NOMO-1 treated with dmso at 0.1 percent for 144 hours (cell line): ENCODE data around the gene ZNF213.
"Not testable (repeated sequence)": the region's sequence is repeated elsewhere in the genome, so short reads cannot be mapped to it uniquely, and the experiment has no call there.

ENCODE experiments used
- DNase-seq: peaks from one replicate; lab custom pipeline; 2025; ENCODE audit not compliant: unreplicated experiment; lab: John Stamatoyannopoulos, UW

The ZNF213 gene

DNA sequence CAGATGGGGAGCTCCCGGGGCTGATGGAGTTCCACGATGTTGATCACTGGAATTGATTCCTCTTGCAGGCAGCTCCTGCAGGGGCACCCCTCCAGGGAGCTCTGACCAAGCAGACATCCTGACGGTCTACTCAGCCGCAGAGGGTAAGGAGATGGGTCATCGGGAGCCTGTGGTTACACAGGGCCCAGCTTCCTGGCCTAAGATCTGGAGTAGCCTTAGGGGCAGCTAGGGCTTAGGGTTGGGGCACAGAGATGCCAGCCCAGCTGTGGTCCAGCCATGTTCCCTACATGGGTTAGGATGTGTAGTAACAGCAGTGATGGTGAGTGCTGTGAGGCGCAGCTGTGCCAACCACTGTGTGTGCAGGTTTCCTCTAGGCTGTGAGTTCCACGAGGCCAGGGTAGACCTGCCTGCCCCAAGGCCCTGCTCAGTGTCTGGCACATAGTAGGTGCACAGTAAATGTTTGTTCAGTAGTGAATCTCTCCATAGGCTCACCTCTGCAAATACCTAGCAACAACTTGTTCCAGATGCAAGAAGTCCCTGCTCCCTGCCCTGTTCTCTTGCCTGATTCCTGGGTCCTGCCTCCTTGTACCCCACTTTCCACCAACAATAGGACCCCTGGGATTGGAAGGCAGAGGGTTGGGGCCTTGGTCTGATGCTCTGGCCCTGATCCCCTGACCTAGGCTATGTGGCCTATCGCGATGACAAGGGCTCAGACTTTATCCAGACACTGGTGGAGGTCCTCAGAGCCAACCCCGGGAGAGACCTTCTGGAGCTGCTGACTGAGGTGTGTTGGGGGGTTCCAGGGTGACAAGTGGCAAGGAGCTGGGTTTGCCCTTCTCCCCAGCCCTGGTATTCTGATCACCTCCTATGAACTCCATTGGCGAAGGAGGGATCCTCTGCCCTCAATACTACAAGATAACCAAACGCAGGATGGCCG lies 13.7 kb downstream of the ZNF213 start:
- no peak for DNase-seq

DNA sequence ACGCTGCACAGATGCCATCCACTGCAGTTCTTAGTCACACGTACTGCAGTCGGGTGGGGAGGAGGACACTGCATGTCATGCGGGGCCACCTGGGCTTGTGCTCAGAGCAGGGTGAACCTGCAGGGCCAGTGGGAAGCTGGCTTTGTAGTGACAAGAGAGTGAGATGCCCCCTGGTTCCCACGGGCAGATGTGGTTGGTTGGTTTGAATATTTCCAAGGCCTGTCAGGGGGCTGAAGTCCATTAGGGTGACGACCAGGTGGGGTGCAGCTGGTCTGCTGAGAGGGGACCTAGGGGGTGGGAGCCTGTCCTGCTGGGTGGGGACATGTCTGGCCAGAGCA lies 14.3 kb downstream of the ZNF213 start:
- no peak for DNase-seq

DNA sequence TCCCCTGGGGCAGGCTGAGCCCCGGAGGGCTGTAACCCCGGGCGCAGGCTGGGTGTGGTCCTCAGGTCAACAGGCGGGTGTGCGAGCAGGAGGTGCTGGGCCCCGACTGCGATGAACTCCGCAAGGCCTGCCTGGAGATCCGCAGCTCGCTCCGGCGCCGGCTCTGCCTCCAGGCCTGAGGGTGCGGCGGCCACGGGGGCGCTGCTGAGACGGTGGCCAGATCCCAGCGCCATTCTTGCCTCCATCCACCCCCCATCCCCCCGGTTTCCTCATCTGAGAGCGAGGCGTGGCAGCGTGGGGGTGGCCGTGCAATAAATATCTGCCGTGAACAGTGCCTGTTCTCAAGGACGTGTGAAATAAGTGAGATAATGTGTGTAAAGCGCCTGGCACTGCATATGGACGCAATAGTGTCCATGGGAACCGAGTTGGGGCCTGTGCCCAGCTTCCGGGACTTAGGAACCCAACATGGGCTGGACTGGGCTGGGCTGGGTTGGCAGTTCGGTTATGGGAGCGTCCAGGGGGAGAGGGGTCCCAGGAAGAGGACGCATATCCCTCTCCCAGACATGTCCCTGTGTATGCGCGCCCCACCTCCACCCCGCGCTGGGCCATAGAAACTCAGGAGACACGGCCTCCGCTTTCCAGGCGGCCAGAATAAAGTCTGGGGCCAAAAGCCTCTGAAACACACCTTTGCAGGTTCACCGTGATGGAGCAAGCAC lies 15.0 kb downstream of the ZNF213 start:
- peak; percentile 65 for DNase-seq

DNA sequence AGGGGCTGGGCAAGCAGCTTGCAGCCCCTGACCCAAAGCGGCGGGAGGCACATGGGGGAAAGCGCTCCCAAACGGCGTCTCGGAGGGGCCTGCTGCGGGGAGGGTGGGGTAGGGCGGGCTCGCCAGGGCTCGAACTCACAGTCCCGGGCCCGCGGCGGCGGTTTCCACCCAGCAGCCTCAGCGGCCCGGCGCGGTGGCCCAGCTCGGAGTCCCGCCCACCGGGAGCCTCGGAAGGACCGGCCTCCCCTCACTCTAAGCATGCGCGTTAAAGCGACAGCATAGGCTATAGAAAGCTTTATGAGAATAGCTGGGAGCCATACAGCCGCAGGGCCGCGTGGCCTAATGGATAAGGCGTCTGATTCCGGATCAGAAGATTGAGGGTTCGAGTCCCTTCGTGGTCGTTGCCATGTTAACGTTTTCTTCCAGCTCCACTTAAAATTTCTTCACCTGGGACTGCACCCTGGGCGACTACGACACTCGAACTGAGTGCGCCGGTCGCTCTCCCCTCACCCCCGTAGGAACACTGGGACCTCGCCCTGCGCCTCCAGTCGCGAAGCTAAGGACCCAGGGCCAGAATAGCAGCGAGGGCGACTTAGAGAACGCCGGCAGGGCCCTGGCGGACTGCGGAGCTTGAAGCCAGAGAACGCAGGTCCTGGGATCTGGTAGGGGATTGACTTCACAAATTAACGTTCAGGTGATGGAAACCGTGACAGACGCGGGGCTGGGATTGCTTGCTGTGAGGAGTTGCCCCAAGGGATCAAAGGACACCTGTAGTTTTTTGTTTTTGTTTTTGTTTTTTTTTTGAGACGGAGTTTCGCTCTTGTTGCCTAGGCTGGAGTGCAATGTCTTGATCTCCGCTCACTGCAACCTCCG lies 15.8 kb downstream of the ZNF213 start:
- DNase-seq, result peak; percentile 92

DNA sequence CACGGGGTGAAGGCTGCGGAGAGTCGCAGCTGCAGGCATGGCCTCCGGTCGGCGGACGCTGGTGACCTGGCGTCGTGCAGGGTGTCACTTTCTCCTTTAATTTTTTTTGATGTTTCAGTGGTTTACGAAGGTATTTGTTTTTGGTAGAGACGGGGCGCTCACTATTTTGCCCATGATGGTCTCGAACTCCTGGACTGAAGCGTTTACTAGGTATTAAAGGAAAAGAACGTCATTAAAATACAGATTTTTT lies 17.1 kb downstream of the ZNF213 start:
- no peak for DNase-seq

DNA sequence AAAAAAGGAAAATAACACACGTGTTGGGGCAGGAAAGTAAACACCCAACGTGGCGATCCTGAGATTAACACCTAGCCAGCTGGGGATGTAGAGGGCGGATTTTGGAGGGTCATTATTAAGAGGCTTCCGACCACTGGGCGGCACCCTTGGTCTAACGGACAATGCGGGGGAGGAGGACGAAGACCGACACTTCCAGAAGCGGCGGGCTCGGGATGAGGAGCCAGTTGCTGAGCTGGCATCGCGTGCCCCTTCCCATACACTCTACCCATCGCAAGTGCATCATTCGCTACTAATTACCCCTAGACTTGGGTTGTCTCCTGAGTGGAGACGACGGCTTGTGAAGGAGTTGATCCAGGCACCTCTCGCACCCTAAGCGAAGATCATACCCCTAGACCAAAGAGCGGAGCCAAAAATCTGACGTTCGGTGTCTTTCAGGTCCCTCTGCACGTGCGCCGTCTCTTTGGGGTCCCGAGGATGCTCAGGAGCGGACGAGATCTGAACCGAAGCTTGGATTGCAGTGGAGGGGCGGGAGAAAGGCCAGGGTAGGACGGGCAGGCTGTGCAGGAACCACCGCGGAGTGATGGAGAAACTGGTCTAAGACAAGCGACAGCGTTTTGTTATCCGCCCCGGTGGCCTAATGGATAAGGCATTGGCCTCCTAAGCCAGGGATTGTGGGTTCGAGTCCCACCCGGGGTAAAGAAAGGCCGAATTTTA lies 17.6 kb downstream of the ZNF213 start:
- peak; percentile 77 for DNase-seq

DNA sequence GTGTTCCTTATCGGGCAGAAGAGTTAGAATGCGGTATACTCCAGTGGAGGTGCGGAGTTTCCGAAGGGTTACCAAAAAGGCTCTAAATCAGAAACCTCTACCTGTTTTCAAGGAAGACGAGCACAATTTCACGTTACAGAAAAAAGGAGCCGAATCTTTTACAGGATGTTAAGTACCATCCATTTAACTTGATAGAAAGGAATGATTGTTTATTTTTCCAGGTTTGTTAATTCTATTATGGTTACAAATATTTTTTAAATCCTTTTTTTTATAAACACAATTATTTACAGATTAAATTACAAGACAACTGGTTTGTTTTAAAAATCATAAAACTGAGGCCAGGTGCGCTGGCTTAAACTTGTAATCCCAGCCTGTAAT lies 18.2 kb downstream of the ZNF213 start:
- DNase-seq, result no peak

DNA sequence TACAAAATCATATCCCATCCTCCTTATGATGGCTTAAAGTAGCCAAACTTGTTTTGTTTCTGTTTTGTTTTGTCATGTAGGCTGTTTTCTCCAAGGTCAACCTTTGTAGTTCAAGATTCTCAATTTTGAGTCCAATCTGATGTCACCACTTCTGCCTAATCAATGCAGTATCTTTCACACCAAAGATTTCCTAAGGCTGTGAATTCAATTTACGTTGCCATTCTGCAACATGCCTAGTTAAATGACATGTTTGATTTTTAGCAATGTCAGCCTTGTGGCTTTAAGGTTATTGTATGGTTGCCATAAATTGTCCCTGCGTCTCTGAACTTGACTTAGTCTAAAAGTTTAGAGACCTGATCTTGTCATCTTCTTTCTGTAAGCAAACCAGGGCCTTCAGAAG lies 20.4 kb downstream of the ZNF213 start:
- no peak for DNase-seq

DNA sequence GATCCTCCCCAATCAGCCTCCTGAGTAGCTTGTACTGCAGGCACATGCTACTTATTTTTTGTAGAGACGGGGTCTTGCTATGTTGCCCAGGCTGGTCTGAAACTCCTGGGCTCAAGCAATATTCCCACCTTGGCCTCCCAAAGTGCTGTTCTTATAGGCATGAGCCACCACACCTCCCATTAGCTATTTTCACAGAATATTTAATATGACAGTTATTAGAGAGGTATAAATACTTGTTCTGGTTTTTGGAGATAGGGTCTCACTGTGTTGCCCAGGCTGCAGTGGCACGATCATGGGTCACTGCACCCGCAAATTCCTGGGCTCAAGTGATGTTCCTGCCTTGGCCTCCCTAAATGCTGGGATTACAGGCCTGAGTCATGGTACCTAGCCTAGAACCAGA lies 21.1 kb downstream of the ZNF213 start:
- no peak for DNase-seq

DNA sequence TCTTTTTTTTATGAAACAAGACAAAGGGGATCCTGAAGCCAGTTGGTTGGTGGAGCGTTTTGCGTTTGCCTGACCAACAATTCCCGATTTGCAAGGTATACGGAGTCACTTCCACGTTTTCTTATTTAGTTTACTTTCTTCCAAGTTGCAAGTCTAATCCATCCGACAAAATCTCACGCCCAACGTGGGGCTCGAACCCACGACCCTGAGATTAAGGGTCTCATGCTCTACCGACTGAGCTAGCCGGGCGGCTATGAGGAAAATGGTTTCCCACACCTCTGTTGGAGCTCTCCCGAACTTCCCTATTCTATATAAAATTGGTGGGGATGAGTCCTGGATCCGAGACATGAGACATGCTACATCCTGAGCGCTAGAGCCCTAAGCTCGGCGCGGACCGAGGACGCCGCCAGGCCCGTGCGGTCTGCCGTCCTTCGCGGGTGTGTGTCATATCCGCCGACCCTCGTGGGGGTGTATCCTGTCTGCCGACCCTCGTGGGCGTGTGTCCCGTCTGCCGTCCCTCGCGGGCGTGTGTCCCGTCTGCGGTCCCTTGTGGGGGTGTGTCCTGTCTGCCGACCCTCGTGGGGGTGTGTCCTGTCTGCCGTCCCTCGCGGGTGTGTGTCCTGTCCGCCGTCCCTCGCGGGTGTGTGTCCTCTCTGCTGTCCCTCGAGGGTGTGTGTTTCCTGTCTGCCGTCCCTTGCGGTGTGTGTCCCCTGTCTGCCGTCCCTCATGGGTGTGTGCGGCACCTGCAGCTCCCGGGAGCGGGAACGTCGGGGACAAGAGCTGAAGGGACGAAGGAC lies 22.6 kb downstream of the ZNF213 start:
- DNase-seq, result peak; percentile 72

DNA sequence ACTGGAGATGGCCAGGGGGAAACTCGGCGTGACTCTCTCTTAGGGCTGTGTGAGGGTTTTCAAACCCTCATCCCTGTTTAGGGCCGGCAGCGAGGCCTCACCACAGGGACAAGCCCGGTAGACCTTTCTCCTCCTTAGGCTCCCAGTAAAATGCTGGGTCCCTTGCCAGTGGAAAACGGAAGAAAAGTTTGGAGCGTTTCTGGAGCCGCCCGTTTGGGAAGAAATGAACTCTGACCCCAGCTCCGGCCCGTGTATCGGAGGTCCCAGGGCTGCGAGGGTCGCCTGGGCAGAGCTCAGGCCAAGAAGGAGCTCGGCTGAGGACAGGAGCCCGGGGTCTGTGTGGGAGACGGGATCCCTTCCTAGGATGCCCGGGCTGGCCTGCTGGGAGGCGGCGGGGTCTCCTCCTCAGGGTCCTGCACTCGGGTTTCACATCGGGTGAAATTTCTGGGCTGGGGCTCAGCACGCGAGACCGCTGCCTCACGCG lies 23.2 kb downstream of the ZNF213 start:
- DNase-seq, result no peak

DNA sequence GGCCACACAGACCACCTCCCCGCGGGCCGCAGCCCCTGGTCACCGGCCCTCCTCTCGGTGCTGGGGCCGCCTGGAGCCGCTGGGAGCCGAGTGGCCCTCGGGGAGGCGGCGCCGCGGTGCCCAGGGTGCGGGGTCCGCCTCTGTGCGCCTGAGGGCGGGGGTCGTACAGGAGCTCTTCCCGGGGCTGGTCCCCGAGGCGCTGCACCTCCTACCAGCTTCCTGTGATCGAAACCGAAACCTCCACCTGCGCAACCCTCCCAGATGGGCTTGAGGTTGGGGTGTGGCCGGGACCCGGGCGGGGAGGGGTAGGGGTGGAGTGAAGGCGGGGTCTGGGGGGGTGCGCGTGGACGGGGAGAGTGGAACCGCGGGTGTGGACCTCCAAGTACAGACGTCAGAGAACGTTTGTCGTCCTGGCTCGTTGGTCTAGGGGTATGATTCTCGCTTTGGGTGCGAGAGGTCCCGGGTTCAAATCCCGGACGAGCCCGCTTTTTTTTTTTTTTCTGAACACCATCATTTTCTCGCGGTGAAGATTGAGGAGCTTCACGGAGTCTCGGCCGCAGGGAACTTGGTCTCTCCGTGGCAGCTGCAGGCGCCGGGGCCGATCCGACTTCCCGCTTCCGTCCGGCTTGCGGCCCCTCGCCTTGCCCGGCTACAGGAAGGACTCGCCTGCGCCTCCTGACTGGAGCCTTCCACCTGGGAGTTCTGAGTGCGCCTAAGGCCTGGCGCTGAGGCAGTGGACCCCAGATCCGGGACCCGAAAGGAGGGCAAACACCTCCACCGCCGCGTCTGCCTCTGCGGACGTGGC lies 23.9 kb downstream of the ZNF213 start:
- DNase-seq, result peak; percentile 73

DNA sequence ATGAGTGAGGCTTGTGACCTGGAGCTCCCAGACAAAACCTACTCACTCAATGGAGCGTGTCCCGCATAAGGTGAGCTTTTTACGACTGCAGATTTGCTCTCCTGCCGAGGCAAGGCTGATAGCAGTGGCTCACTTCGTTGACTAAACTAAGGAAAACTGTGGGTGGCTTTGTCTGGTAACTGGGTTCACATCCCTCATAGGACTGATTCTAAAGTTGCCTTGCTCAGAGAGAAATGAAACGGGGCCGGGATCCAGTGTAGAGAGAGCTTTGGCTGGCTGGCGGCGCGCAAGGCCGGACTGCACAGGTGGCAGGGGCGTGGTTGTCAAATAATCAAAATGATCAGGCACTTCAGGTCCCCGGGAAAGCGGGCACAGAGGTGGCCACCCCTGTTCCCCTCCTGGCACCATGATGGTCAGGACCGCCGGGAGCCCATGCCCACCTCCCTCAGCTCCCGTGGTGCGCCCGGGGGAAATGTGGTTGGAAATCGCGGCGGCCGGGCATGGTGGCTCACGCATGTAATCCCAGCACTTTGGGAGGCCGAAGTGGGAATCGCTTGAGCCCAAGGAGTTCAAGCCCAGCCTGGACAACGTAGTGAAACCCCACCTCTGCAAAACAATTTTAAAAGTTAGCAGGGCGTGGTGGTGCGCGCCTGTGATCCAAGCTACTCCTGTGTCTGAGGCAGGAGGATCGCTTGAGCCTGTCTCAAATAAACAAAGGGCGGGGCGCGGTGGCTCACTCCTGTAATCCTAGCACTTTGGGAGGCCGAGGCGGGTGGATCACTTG lies 26.6 kb downstream of the ZNF213 start:
- no peak for DNase-seq

DNA sequence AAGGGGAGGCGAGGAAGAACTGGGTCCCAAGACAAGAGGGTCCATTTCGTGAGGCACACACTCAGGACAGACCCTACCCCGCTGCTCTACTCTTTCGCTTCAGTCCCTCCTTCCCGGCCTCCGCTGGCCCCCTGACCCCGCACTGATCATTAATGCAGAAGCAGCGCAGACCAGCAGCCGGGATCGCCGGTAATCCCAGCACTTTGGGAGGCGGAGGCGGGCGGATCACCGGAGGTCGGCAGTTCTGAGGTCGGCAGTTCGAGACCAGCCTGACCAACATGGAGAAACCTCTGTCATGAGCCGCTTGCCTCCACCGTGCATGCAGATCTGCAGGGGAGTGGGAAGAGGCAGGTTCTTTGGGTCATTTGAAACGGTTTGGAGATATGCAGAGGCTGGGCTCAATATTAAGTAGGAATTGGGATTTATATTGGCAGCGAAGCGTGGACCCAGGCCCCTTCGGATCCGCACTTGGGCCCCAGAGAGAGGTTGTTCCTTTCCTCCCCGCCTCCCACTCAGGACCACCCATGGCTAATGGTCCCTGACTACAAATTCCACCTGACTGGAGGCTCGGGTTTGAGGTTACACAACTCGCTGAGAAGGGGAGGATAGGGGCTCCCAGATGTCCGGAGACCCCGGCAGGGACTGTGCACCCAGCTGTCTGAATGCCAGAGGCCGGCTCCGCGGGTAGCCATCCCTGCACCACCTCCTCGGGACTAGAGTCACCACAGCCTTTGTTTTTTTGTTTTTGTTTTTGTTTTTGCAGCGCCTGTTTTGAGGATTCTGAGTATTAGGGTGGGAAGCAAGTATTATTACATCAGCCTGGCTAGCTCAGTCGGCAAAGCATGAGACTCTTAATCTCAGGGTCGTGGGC lies 29.5 kb downstream of the ZNF213 start:
- DNase-seq, result no peak

DNA sequence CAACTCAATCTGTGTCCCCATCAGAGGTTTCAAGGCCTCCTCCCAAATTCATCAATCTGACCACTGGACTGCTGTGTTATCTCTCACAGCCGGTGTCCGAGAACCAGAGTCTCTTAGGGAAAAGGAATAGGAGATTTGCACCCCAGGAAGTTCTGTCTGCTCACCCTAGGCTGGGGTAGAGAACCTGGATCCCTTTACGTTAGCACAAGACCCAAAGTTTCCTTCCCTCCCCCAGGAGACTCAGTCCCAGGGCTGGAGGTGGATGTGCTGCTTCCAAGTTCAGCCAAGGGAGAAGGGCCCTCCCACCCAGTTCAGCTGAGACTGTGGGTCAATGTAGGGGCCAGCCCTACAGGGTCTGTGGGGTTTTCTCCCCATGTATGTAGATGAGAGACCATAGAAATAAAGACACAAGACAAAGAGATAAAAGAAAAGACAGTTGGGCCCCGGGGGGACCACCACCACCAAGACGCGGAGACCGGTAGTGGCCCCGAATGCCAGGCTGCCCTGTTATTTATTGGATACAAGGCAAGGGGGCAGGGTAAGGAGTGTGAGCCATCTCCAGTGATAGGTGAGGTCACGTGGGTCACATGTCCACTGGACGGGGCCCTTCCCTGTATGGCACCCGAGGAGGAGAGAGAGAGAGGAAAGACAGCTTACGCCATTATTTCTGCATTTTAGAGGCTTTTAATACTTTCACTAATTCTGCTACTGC lies 30.4 kb downstream of the ZNF213 start:
- DNase-seq, result no peak

DNA sequence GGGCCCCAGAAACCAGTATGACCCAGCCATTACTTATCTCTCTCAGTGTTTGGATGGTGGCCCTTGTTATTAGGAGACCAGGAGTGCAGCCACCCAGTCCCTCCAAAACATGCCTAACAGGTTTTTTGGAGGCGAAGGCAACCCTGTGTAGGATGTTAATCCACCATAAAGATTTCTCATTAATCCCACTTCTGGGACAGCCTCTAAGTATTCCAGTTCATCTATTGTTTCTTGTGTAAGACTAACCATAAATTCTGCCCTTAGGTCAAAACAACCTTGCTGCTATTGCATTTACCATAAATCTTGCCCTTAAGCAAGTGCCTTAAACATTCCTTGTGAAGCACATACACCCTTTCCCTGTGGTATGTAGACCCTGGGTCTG lies 31.7 kb downstream of the ZNF213 start:
- DNase-seq, result no peak

DNA sequence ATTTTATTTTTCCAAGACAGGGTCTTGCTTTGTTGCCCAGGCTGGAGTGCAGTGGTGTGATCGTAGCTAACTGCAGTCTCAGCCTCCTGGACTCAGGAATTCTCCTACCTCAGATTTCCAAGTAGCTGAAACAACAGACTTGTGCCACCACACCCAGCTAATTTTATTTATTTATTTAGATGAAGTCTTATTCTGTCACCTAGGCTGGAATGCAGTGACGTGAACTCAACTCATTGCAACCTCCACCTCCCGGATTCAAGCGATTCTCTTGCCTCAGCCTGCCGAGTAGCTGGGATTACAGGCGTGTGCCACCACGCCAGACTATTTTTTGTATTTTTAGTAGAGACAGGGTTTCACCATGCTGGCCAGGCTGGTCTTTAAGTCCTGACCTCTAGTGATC lies 33.9 kb downstream of the ZNF213 start:
- not testable (repeated sequence) for DNase-seq
